K562 (cell line): ENCODE data around the gene PRIM1. TPM values are rescaled to one million over a fixed set of nuclear protein-coding genes. Genes with fewer than 3 reads are reported as not detected.

Experiments used
- CHD7 ChIP-seq: fragments of 200-600 bp; sonication (generic); IDR thresholded peaks from one replicate; pipeline ENCODE4 v1.6.1; 2012; ENCODE audit warnings: mild to moderate bottlenecking, low read depth, low read length, inconsistent platforms
- polyA plus RNA-seq, 8 experiments: library from polyadenylated mRNA; depleted of rRNA in 4 of 8; stranded (reverse) in 5 of 8; unstranded in 3 of 8; fragments of >200 nt; fragmentation: Nextera tagmentation in 2 of 8; fragmentation: Illumina TruSeq in 1 of 8; extraction: Ambion mirVana in 2 of 8; extraction: Trizol in 1 of 8; gene quantifications; 2 replicates each; pipeline versions ENCODE4 v1.2.1 to v1.2.3, GENCODE V29; 2011 to 2014; ENCODE audit warnings: inconsistent platforms in 1 of 8, missing spikeins in 1 of 8
- total RNA-seq, 7 experiments: library from RNA; depleted of rRNA in 6 of 7; stranded (reverse); fragments of >200 nt in 6 of 7; fragmentation: Illumina TruSeq in 2 of 7; extraction: Trizol in 2 of 7; gene quantifications; 2 replicates each; pipeline versions ENCODE4 v1.2.1 to v1.2.3, GENCODE V29; 2011 to 2021; ENCODE audit warnings: low replicate concordance in 1 of 7

The PRIM1 gene
- total and polyA plus RNA-seq, 9 of the 15 experiments (the other 6 are each of a cell fraction or from before 2014, with no cell fraction given) = 67.2 to 179 (median 140) TPM

DNA sequence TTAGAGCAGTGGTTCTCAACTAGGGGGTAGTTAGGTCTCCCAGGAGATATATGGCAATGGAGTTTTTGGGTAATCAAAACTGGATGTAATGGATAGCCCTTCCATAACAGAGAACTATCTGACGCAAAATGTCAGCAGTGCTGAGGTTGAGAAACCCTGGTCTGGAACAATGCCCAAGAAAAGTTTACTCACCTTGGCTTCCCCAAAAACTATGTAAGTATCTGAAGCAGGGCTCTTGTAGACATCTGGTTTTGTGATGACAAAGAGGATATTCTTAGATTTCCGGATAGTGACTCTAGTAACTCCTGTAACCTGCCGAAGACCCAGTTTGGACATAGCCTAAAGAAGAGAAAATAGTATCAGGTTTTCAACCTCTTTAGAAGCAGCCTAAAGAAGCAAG lies 38.8 kb downstream of the PRIM1 start (continued):
- TF ChIP-seq CHD7 = no peak
- TF ChIP-seq, all 486 proteins: peak for 0
